T-helper 2 cell treated with Interferon-gamma antibody and Interleukin-4, amounts not matched to agents 5 μg/mL and 100 μg/mL, for 36 hours (primary cell): Measurements from ENCODE around the gene PCDHA8.
"Not testable (repeated sequence)": the region's sequence is repeated elsewhere in the genome, so short reads cannot be mapped to it uniquely, and the experiment has no call there.

Experiments
- DNase-seq: peaks from one replicate; pipeline ENCODE4 v3.0.0; 2021; ENCODE audit warnings: low spot score
- H3K27ac Mint-ChIP-seq: one replicate; pipeline ENCODE4 v1.8.0; 2021; ENCODE audit warnings: mild to moderate bottlenecking, mixed read lengths
- H3K27me3 Mint-ChIP-seq: one replicate; pipeline ENCODE4 v1.8.0; 2021; ENCODE audit warnings: low read depth, mixed read lengths
- H3K36me3 Mint-ChIP-seq: one replicate; pipeline ENCODE4 v1.8.0; 2021; ENCODE audit warnings: low read depth, mixed read lengths
- H3K4me1 Mint-ChIP-seq: one replicate; pipeline ENCODE4 v1.8.0; 2021; ENCODE audit warnings: low read depth, mixed read lengths
- H3K4me3 Mint-ChIP-seq: one replicate; pipeline ENCODE4 v1.8.0; 2022; ENCODE audit warnings: mild to moderate bottlenecking, moderate library complexity, mixed read lengths
- H3K9me3 Mint-ChIP-seq: one replicate; pipeline ENCODE4 v1.8.0; 2021; ENCODE audit warnings: mixed read lengths

The PCDHA8 gene

GRCh38 chr5:140876541-140877261 is 35.7 kb downstream of the PCDHA8 start:
- DNase-seq, H3K36me3 Mint-ChIP-seq, H3K4me3 Mint-ChIP-seq, H3K27me3 Mint-ChIP-seq, H3K27ac Mint-ChIP-seq, H3K4me1 Mint-ChIP-seq: not testable (repeated sequence)
- H3K9me3 Mint-ChIP-seq, result peaks cover 36% of the 10 kb centered on the region

GRCh38 chr5:140877262-140877581 is 36.2 kb downstream of the PCDHA8 start:
- no peaks in the 10 kb centered on the region for H3K27me3 Mint-ChIP-seq

GRCh38 chr5:140881889-140882590 is 41.1 kb downstream of the PCDHA8 start, which contains the start of gene PCDHA13:
Gene PCDHA13 (plus strand): TSS chr5:140882124. CDS start chr5:140882269, 145 bp downstream.
- Mint-ChIP-seq H3K27me3 (no peaks in the 10 kb centered on the region), H3K27ac (peak within 1 kb of the TSS; percentile 53), H3K9me3 (peaks cover 36% of the 10 kb centered on the region), H3K36me3 (peaks cover 1% of the 10 kb centered on the region), H3K4me1 (no peaks in the 10 kb centered on the region), H3K4me3 (no peak within 1 kb of the TSS)
- DNase-seq, result no peak

More at GRCh38 chr5:140877262-140877581, 36.2 kb downstream of the PCDHA8 start:
- DNase-seq, result no peak
- Mint-ChIP-seq H3K36me3 (no peaks in the 10 kb centered on the region), H3K9me3 (peaks cover 36% of the 10 kb centered on the region), H3K4me1 (no peaks in the 10 kb centered on the region), H3K4me3 (no peak overlapping the region), H3K27ac (no peak overlapping the region)

- no peak overlapping the region for H3K4me3 Mint-ChIP-seq
- H3K4me1 Mint-ChIP-seq, result no peaks in the 10 kb centered on the region
- peaks cover 1% of the 10 kb centered on the region for H3K36me3 Mint-ChIP-seq
- no peak for DNase-seq
- H3K9me3 Mint-ChIP-seq, result peaks cover 39% of the 10 kb centered on the region
- H3K27ac Mint-ChIP-seq, result peak overlapping the region; percentile 53
- no peaks in the 10 kb centered on the region for H3K27me3 Mint-ChIP-seq
Observed at GRCh38 chr5:140882591-140882899, 41.6 kb downstream of the PCDHA8 start.

- H3K27me3 Mint-ChIP-seq, result no peaks in the 10 kb centered on the region
Observed at GRCh38 chr5:140883373-140883772, 42.4 kb downstream of the PCDHA8 start.

GRCh38 chr5:140883927-140884697 is 43.1 kb downstream of the PCDHA8 start:
- no peak for DNase-seq
- Mint-ChIP-seq H3K4me1 (no peaks in the 10 kb centered on the region), H3K9me3 (peaks cover 40% of the 10 kb centered on the region), H3K36me3 (peaks cover 1% of the 10 kb centered on the region), H3K27me3 (no peaks in the 10 kb centered on the region), H3K4me3 (no peak overlapping the region), H3K27ac (no peak overlapping the region)

More at GRCh38 chr5:140883373-140883772, 42.4 kb downstream of the PCDHA8 start:
- Mint-ChIP-seq H3K36me3 (peaks cover 1% of the 10 kb centered on the region), H3K4me1 (no peaks in the 10 kb centered on the region), H3K4me3 (no peak overlapping the region), H3K9me3 (peaks cover 45% of the 10 kb centered on the region), H3K27ac (no peak overlapping the region)
- DNase-seq, result no peak
